HG03521 (cell line): ENCODE results near the gene ZNF662.

Experiments
- ATAC-seq: cut with Tn5 transposase; IDR thresholded peaks from one replicate; pipeline ENCODE4 v1.9.1; 2021; ENCODE audit warnings: mild to moderate bottlenecking, moderate library complexity; ENCODE audit not compliant: unreplicated experiment

ZNF662 gene

GRCh38 chr3:42935472-42935871 is 29.5 kb downstream of the ZNF662 start:
- ATAC-seq: no peak

- ATAC-seq: no peak
Observed at GRCh38 chr3:42936157-42936981, 30.4 kb downstream of the ZNF662 start.

- no peak for ATAC-seq
Observed at GRCh38 chr3:42937334-42937733, 31.4 kb downstream of the ZNF662 start.

- ATAC-seq: no peak
Observed at GRCh38 chr3:42942693-42943092, 36.8 kb downstream of the ZNF662 start.

- no peak for ATAC-seq
Observed at GRCh38 chr3:42946050-42946449, 40.1 kb downstream of the ZNF662 start.

GRCh38 chr3:42957573-42957972 is 51.6 kb downstream of the ZNF662 start:
- ATAC-seq: no peak

GRCh38 chr3:42960282-42960681 is 54.3 kb downstream of the ZNF662 start:
- no peak for ATAC-seq

GRCh38 chr3:42960786-42961185 is 54.8 kb downstream of the ZNF662 start:
- no peak for ATAC-seq

GRCh38 chr3:42961633-42962032 is 55.7 kb downstream of the ZNF662 start:
- ATAC-seq: no peak

- ATAC-seq: no peak
Observed at GRCh38 chr3:42963269-42963668, 57.3 kb downstream of the ZNF662 start.

GRCh38 chr3:42964266-42964665 is 58.3 kb downstream of the ZNF662 start:
- ATAC-seq: no peak
